Ishikawa (cell line): ENCODE measurements around the gene REEP3.

Experiments
- CEBPB ChIP-seq: IDR thresholded peaks from 2 replicates; pipeline ENCODE4 v1.6.1; 2012
- CREB1 ChIP-seq: IDR thresholded peaks from 2 replicates; pipeline ENCODE4 v1.6.1; 2012; ENCODE audit warnings: low read depth
- EGR1 ChIP-seq: IDR thresholded peaks from 2 replicates; pipeline ENCODE4 v1.6.1; 2012
- EP300 ChIP-seq: IDR thresholded peaks from 2 replicates; pipeline ENCODE4 v1.6.1; 2012; ENCODE audit warnings: borderline replicate concordance
- FOXM1 ChIP-seq: IDR thresholded peaks from 2 replicates; pipeline ENCODE4 v1.6.1; 2012; ENCODE audit warnings: low read depth, borderline replicate concordance
- NFIC ChIP-seq: IDR thresholded peaks from 2 replicates; pipeline ENCODE4 v1.6.1; 2012
- RAD21 ChIP-seq: IDR thresholded peaks from 2 replicates; pipeline ENCODE4 v1.6.1; 2012; ENCODE audit warnings: low read depth
- TAF1 ChIP-seq: IDR thresholded peaks from 2 replicates; pipeline ENCODE4 v1.6.1; 2012; ENCODE audit warnings: low read depth, mild to moderate bottlenecking
- TCF12 ChIP-seq: IDR thresholded peaks from 2 replicates; pipeline ENCODE4 v1.6.1; 2012; ENCODE audit warnings: low read depth
- TEAD4 ChIP-seq: IDR thresholded peaks from 2 replicates; pipeline ENCODE4 v1.6.1; 2012
- YY1 ChIP-seq: IDR thresholded peaks from 2 replicates; pipeline ENCODE4 v1.6.1; 2012; ENCODE audit warnings: low read depth
- ZBTB7A ChIP-seq: IDR thresholded peaks from 2 replicates; pipeline ENCODE4 v1.6.1; 2012; ENCODE audit warnings: low read depth
- TF ChIP-seq, protein P1 (sequence below): IDR thresholded peaks from 2 replicates; pipeline ENCODE4 v1.6.1; 2012; ENCODE audit warnings: low read depth, mild to moderate bottlenecking
- TF ChIP-seq, protein P2 (sequence below): IDR thresholded peaks from 2 replicates; pipeline ENCODE4 v1.6.1; 2012
- TF ChIP-seq, protein P3 (sequence below): IDR thresholded peaks from 2 replicates; pipeline ENCODE4 v1.6.1; 2012

The REEP3 gene

DNA sequence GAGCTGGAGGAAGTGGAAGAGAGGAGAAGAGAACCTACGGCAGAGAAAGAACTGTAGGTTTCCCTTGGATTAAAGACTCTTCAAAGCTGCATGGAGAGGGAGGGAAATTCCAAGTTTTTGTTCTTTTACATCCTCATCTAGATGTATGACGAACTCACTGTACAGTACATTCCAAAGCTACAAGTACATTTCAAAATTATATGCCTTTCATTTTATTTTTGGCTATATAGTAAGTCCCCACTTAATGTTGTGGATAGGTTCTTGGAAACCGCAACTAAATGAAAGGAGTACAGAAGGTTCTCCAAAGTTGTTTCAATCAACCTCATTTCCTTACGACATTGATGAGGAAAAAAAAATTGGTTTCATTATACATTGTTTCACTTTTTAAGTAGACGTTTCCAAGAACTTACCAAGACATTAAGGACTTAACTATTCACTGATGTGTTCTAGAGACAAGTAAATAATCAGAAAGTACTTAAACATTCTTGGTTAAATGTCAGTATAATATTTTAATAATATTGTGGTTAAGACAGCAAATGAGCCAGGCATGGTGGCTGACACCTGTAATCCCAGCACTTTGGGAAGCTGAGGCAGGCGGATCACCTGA lies 39.3 kb upstream of the REEP3 start:
- TF ChIP-seq, protein P1, sequence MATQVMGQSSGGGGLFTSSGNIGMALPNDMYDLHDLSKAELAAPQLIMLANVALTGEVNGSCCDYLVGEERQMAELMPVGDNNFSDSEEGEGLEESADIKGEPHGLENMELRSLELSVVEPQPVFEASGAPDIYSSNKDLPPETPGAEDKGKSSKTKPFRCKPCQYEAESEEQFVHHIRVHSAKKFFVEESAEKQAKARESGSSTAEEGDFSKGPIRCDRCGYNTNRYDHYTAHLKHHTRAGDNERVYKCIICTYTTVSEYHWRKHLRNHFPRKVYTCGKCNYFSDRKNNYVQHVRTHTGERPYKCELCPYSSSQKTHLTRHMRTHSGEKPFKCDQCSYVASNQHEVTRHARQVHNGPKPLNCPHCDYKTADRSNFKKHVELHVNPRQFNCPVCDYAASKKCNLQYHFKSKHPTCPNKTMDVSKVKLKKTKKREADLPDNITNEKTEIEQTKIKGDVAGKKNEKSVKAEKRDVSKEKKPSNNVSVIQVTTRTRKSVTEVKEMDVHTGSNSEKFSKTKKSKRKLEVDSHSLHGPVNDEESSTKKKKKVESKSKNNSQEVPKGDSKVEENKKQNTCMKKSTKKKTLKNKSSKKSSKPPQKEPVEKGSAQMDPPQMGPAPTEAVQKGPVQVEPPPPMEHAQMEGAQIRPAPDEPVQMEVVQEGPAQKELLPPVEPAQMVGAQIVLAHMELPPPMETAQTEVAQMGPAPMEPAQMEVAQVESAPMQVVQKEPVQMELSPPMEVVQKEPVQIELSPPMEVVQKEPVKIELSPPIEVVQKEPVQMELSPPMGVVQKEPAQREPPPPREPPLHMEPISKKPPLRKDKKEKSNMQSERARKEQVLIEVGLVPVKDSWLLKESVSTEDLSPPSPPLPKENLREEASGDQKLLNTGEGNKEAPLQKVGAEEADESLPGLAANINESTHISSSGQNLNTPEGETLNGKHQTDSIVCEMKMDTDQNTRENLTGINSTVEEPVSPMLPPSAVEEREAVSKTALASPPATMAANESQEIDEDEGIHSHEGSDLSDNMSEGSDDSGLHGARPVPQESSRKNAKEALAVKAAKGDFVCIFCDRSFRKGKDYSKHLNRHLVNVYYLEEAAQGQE, result no peak
- TF ChIP-seq EP300 (no peak), RAD21 (no peak), CREB1 (no peak), YY1 (no peak), FOXM1 (no peak), ZBTB7A (no peak), TEAD4 (no peak), TCF12 (no peak), EGR1 (no peak), NFIC (no peak), CEBPB (no peak), TAF1 (no peak)
- TF ChIP-seq, protein P2, sequence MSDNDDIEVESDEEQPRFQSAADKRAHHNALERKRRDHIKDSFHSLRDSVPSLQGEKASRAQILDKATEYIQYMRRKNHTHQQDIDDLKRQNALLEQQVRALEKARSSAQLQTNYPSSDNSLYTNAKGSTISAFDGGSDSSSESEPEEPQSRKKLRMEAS, result no peak
- TF ChIP-seq, protein P3, sequence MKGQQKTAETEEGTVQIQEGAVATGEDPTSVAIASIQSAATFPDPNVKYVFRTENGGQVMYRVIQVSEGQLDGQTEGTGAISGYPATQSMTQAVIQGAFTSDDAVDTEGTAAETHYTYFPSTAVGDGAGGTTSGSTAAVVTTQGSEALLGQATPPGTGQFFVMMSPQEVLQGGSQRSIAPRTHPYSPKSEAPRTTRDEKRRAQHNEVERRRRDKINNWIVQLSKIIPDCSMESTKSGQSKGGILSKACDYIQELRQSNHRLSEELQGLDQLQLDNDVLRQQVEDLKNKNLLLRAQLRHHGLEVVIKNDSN, result no peak

DNA sequence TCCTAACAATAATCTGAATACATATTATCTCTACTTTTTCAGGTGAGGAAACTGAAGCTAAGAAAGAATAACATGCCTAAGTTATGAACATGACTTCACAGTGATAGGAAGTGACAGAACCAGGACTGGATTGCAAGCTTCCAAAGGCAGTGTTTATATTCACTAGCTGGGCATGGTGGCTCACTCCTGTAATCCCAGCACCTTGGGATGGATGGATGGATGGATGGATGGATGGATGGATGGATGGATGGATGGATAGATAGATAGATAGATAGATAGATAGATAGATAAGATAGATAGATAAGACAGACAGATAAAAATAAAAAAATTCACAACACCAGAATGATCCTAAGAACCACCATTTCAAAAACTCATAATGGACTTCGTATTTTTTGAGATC lies 37.2 kb upstream of the REEP3 start:
- no peak for TF ChIP-seq TAF1
- no peak for TF ChIP-seq TEAD4

DNA sequence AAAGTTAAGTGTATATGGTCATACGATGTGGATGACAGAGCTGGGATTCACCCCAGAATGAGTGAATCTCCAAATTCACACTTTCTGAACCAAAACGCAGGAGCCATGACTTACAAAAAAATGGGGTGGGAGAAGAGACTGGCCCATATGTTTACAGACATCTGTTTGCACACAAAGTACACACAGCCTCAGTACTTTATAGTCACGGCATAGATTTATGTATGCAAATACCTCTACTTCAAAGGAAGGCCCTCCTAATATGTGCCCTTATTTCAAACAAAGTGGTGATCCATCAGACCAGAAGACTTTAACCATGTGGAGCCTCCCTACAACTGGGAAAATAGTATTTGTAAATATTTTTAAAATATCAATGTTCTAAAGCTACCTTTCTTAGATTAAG lies 33.2 kb upstream of the REEP3 start:
- TF ChIP-seq NFIC, result no peak
- TF ChIP-seq ZBTB7A, result no peak
- TF ChIP-seq TAF1, result no peak
- TF ChIP-seq, protein P3, result no peak
- no peak for TF ChIP-seq CREB1
- TF ChIP-seq, protein P1, result no peak
- TF ChIP-seq FOXM1, result no peak
- no peak for TF ChIP-seq TCF12
- TF ChIP-seq TEAD4, result no peak
- TF ChIP-seq, protein P2, result no peak
- TF ChIP-seq EP300, result no peak
- TF ChIP-seq EGR1, result no peak
- no peak for TF ChIP-seq YY1
- TF ChIP-seq CEBPB, result no peak
- TF ChIP-seq RAD21, result no peak

DNA sequence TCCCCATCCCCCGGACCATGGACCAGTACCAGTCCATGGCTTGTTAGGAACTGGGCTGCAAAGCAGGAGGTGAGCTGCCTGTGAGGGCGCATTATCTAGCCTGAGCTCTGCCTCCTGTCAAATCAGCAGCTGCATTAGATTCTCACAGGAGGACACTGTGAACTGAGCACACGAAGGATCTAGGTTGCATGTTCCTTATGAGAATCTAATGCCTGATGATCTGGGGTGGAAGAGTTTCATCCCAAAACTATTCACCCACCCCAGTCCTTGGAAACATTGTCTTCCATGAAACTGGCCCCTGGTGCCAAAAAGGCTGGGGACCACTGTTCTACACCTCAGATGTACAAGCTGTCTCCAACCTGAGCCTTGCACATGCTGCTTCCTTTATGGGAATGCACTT lies 31.4 kb upstream of the REEP3 start:
- TF ChIP-seq TAF1, result no peak
- TF ChIP-seq, protein P3, result no peak
- no peak for TF ChIP-seq ZBTB7A
- no peak for TF ChIP-seq CEBPB
- TF ChIP-seq, protein P1, result no peak
- TF ChIP-seq NFIC, result no peak
- no peak for TF ChIP-seq YY1
- TF ChIP-seq TEAD4, result no peak
- TF ChIP-seq EP300, result no peak
- no peak for TF ChIP-seq RAD21
- TF ChIP-seq EGR1, result no peak
